HEK293 (cell line): ENCODE data around the gene SPTBN2.

ENCODE experiments used
- CTCF ChIA-PET: fragments of 350-600 bp; formaldehyde crosslinking; extraction: SDS; loops from one replicate; lab custom pipeline; 2021; ENCODE audit warnings: antibody characterized with exemption; lab: Yijun Ruan, JAX
- POLR2A ChIA-PET: fragments of 300-600 bp; formaldehyde crosslinking; extraction: SDS; loops from one replicate; lab custom pipeline; 2020; ENCODE audit warnings: antibody characterized with exemption, inconsistent platforms; lab: Yijun Ruan, JAX
- H3K27ac ChIP-seq: fragments of 200-500 bp; sonication (Bioruptor generic); 2 replicates; pipeline ENCODE4 v1.5.1; 2014; ENCODE audit warnings: low read depth, low read length, control low read depth, inconsistent platforms; ENCODE audit errors: extremely low read depth
- H3K36me3 ChIP-seq, 2 experiments: fragments of 200-500 bp in 1 of 2; sonication (Bioruptor generic) in 1 of 2; 1 replicate in 1 of 2; 2 replicates in 1 of 2; pipeline ENCODE4 v1.5.1; 2014 to 2017; ENCODE audit warnings: inconsistent platforms in 2 of 2, low read length in 2 of 2; ENCODE audit not compliant: control insufficient read depth in 2 of 2, insufficient read depth in 1 of 2
- H3K4me1 ChIP-seq: fragments of 200-500 bp; sonication (Bioruptor generic); 2 replicates; pipeline ENCODE4 v1.5.1; 2014; ENCODE audit warnings: mild to moderate bottlenecking, low read length, inconsistent platforms; ENCODE audit not compliant: control insufficient read depth, insufficient read depth
- H3K4me3 ChIP-seq: 2 replicates; pipeline ENCODE4 v1.5.1; 2011; ENCODE audit warnings: low read depth, mild to moderate bottlenecking, control low read depth, low read length, moderate library complexity
- H3K9me3 ChIP-seq: fragments of 200-500 bp; sonication (Bioruptor generic); 2 replicates; pipeline ENCODE4 v1.5.1; 2014; ENCODE audit warnings: low read depth, low read length, inconsistent platforms; ENCODE audit not compliant: control insufficient read depth, insufficient read depth
- KLF17 ChIP-seq: fragments of 450-650 bp; formaldehyde crosslinking; IDR thresholded peaks from 2 replicates; pipeline ENCODE4 v1.5.1; 2016; ENCODE audit warnings: missing biosample characterization, missing genetic modification characterization
- MZF1 ChIP-seq: fragments of 450-650 bp; formaldehyde crosslinking; IDR thresholded peaks from 2 replicates; pipeline ENCODE4 v1.5.1; 2017; ENCODE audit warnings: missing biosample characterization, missing genetic modification characterization, borderline replicate concordance
- PRDM2 ChIP-seq: fragments of 450-650 bp; formaldehyde crosslinking; IDR thresholded peaks from 2 replicates; pipeline ENCODE4 v1.5.1; 2016; ENCODE audit warnings: missing biosample characterization, missing genetic modification characterization, borderline replicate concordance
- PRDM6 ChIP-seq: fragments of 450-650 bp; formaldehyde crosslinking; IDR thresholded peaks from 2 replicates; pipeline ENCODE4 v1.5.1; 2017; ENCODE audit warnings: missing biosample characterization, missing genetic modification characterization
- REPIN1 ChIP-seq: fragments of 450-650 bp; formaldehyde crosslinking; IDR thresholded peaks from 2 replicates; pipeline ENCODE4 v1.5.1; 2017; ENCODE audit warnings: missing biosample characterization, missing genetic modification characterization, low read depth
- SP7 ChIP-seq: fragments of 450-650 bp; formaldehyde crosslinking; IDR thresholded peaks from 2 replicates; pipeline ENCODE4 v1.5.1; 2016; ENCODE audit warnings: missing biosample characterization, missing genetic modification characterization
- ZBTB44 ChIP-seq: fragments of 450-650 bp; IDR thresholded peaks from 2 replicates; pipeline ENCODE4 v1.5.1; 2018; ENCODE audit warnings: missing biosample characterization, mild to moderate bottlenecking, missing genetic modification characterization
- ZNF202 ChIP-seq: fragments of 450-650 bp; formaldehyde crosslinking; IDR thresholded peaks from 2 replicates; pipeline ENCODE4 v1.5.1; 2016; ENCODE audit warnings: missing biosample characterization, missing genetic modification characterization, borderline replicate concordance
- ZNF335 ChIP-seq: fragments of 450-650 bp; formaldehyde crosslinking; conservative IDR thresholded peaks from 2 replicates; pipeline ENCODE4 v1.5.1; 2016; ENCODE audit warnings: missing biosample characterization, missing genetic modification characterization
- ZNF341 ChIP-seq: fragments of 450-650 bp; formaldehyde crosslinking; IDR thresholded peaks from 2 replicates; pipeline ENCODE4; 2016; ENCODE audit warnings: low read depth, missing biosample characterization, missing genetic modification characterization
- ZNF394 ChIP-seq: fragments of 450-650 bp; formaldehyde crosslinking; IDR thresholded peaks from 2 replicates; pipeline ENCODE4 v1.5.1; 2016; ENCODE audit warnings: missing biosample characterization, missing genetic modification characterization, mild to moderate bottlenecking, moderate library complexity, borderline replicate concordance
- ZNF433 ChIP-seq: fragments of 450-650 bp; formaldehyde crosslinking; IDR thresholded peaks from 2 replicates; pipeline ENCODE4 v1.5.1; 2016; ENCODE audit warnings: missing biosample characterization, missing genetic modification characterization, low read depth
- ZNF488 ChIP-seq: fragments of 450-650 bp; formaldehyde crosslinking; IDR thresholded peaks from 2 replicates; pipeline ENCODE4 v1.5.1; 2016; ENCODE audit warnings: missing biosample characterization, missing genetic modification characterization
- ZNF501 ChIP-seq: fragments of 450-650 bp; formaldehyde crosslinking; IDR thresholded peaks from 2 replicates; pipeline ENCODE4 v1.5.1; 2016; ENCODE audit warnings: missing biosample characterization, missing genetic modification characterization
- ZNF561 ChIP-seq: fragments of 450-650 bp; IDR thresholded peaks from 2 replicates; pipeline ENCODE4 v1.5.1; 2018; ENCODE audit warnings: missing biosample characterization, missing genetic modification characterization, borderline replicate concordance
- ZNF600 ChIP-seq: fragments of 450-650 bp; formaldehyde crosslinking; IDR thresholded peaks from 2 replicates; pipeline ENCODE4 v1.5.1; 2016; ENCODE audit warnings: missing biosample characterization, missing genetic modification characterization
- ZNF621 ChIP-seq: fragments of 450-650 bp; formaldehyde crosslinking; IDR thresholded peaks from 2 replicates; pipeline ENCODE4 v1.5.1; 2017; ENCODE audit warnings: missing biosample characterization, missing genetic modification characterization
- ZNF76 ChIP-seq: fragments of 450-650 bp; formaldehyde crosslinking; IDR thresholded peaks from 2 replicates; pipeline ENCODE4; 2016; ENCODE audit warnings: low read depth, missing biosample characterization, missing genetic modification characterization, borderline replicate concordance
- TF ChIP-seq, protein P1 (sequence below): fragments of 450-650 bp; IDR thresholded peaks from 2 replicates; pipeline ENCODE4 v1.5.1; 2018; ENCODE audit warnings: missing biosample characterization, missing genetic modification characterization
- TF ChIP-seq, protein P2 (sequence below): fragments of 450-650 bp; formaldehyde crosslinking; IDR thresholded peaks from 2 replicates; pipeline ENCODE4 v1.5.1; 2016; ENCODE audit warnings: missing biosample characterization, missing genetic modification characterization

The SPTBN2 gene

GRCh38 chr11:66698491-66698890, 30.5 kb downstream of the SPTBN2 start (continued):
- TF ChIP-seq ZNF488 (tag by site-specific recombination) (no peak), PRDM6 (no peak), ZNF501 (tag by site-specific recombination) (no peak), KLF17 (tag by site-specific recombination) (no peak), ZNF335 (tag by site-specific recombination) (no peak)
- TF ChIP-seq, protein P1, sequence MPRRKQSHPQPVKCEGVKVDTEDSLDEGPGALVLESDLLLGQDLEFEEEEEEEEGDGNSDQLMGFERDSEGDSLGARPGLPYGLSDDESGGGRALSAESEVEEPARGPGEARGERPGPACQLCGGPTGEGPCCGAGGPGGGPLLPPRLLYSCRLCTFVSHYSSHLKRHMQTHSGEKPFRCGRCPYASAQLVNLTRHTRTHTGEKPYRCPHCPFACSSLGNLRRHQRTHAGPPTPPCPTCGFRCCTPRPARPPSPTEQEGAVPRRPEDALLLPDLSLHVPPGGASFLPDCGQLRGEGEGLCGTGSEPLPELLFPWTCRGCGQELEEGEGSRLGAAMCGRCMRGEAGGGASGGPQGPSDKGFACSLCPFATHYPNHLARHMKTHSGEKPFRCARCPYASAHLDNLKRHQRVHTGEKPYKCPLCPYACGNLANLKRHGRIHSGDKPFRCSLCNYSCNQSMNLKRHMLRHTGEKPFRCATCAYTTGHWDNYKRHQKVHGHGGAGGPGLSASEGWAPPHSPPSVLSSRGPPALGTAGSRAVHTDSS: no peak

GRCh38 chr11:66697988-66698387, 31.0 kb downstream of the SPTBN2 start:
- TF ChIP-seq ZBTB44 (tag by site-specific recombination) (no peak), ZNF341 (tag by site-specific recombination) (no peak), ZNF561 (tag by site-specific recombination) (no peak), ZNF394 (tag by site-specific recombination) (no peak), ZNF76 (tag by site-specific recombination) (no peak), ZNF202 (tag by site-specific recombination) (no peak), ZNF600 (tag by site-specific recombination) (no peak), ZNF621 (tag by site-specific recombination) (no peak), PRDM2 (tag by site-specific recombination) (no peak), MZF1 (tag by site-specific recombination) (no peak), REPIN1 (tag by site-specific recombination) (no peak), SP7 (no peak), ZNF433 (tag by site-specific recombination) (no peak)
- TF ChIP-seq, protein P2, sequence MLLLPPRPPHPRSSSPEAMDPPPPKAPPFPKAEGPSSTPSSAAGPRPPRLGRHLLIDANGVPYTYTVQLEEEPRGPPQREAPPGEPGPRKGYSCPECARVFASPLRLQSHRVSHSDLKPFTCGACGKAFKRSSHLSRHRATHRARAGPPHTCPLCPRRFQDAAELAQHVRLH (tag by site-specific recombination): no peak
- TF ChIP-seq, all 188 proteins: peak for 0
- POLR2A ChIA-PET: no interaction called here
- Histone ChIP-seq H3K27ac (no peak overlapping the region), H3K4me3 (no peak overlapping the region), H3K4me1 (no peaks in the 10 kb centered on the region), H3K9me3 (no peaks in the 10 kb centered on the region), H3K36me3 (peaks cover 11 to 77% of the 10 kb centered on the region in 2 experiments; a peak in 2 of 3 replicates)
- CTCF ChIA-PET: interaction anchor here (0.6 to 1.4 kb wide), 5 partner anchors 9 to 312 kb away, joined by 3 to 7 read pairs (median 4); no protein-coding TSS in a partner anchor
